ENCODE results near the gene CARHSP1.
"Not testable (repeated sequence)": the region's sequence is repeated elsewhere in the genome, so short reads cannot be mapped to it uniquely, and the experiment has no call there.

DNA sequence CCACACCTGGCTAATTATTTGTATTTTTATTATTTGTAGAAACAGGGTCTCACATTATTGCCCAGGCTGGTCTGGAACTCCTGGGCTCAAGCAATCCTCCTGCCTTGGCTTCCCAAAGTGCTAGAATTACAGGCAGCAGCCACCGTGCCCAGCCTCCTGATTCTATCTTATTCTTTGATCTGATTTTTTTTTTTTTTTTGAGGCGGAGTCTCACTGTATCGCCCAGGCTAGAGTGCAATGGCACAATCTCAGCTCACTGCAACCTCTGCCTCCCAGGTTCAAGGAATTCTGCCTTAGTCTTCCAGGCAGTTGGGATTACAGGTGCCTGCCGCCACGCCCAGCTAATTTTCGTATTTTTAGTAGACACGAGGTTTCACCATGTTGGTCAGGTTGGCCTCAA lies 6.5 kb upstream of the CARHSP1 start:
- TF ChIP-seq, protein P1, sequence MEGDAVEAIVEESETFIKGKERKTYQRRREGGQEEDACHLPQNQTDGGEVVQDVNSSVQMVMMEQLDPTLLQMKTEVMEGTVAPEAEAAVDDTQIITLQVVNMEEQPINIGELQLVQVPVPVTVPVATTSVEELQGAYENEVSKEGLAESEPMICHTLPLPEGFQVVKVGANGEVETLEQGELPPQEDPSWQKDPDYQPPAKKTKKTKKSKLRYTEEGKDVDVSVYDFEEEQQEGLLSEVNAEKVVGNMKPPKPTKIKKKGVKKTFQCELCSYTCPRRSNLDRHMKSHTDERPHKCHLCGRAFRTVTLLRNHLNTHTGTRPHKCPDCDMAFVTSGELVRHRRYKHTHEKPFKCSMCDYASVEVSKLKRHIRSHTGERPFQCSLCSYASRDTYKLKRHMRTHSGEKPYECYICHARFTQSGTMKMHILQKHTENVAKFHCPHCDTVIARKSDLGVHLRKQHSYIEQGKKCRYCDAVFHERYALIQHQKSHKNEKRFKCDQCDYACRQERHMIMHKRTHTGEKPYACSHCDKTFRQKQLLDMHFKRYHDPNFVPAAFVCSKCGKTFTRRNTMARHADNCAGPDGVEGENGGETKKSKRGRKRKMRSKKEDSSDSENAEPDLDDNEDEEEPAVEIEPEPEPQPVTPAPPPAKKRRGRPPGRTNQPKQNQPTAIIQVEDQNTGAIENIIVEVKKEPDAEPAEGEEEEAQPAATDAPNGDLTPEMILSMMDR (optimal IDR thresholded peaks at IDR 0.05 in 1 of 3, IDR thresholded peaks at IDR 0.05 in 1 of 3, conservative IDR thresholded peaks at IDR 0.05 in 1 of 3; ENCODE audit: extremely low read depth in 1 of 3, insufficient read depth in 2 of 3, low read length in 3 of 3): not testable (repeated sequence)
- not testable (repeated sequence) for TF ChIP-seq EZH2 (IDR thresholded peaks at IDR 0.05; ENCODE audit: low read length)
